Prostate gland (tissue), 2 donors: ENCODE results near the gene MCM3AP. TPM values are rescaled to one million over a fixed set of nuclear protein-coding genes. Genes with fewer than 3 reads are reported as not detected.

Source experiments
- DNase-seq: peaks from one replicate; pipeline ENCODE4 v3.0.0-alpha.2; 2019; ENCODE audit warnings: low spot score
- H3K27ac ChIP-seq, 2 donors: fragments of 200-600 bp; sonication (generic); 2 replicates each; pipeline ENCODE4 v1.5.1; 2017 to 2019
- H3K27me3 ChIP-seq: fragments of 200-600 bp; sonication (generic); replicated peaks from 2 replicates; pipeline ENCODE4 v1.5.1; 2019; ENCODE audit not compliant: insufficient read depth
- H3K36me3 ChIP-seq, 2 donors: fragments of 200-600 bp; sonication (generic); 1 replicate in 1 of 2; 2 replicates in 1 of 2; pipeline versions ENCODE4 v1.5.1 to v1.8.1; 2017 to 2019
- H3K4me1 ChIP-seq: fragments of 200-600 bp; sonication (generic); replicated peaks from 2 replicates; pipeline ENCODE4 v1.5.1; 2019
- H3K4me3 ChIP-seq, 2 donors: fragments of 200-600 bp; sonication (generic); 2 replicates each; pipeline ENCODE4 v1.5.1; 2017 to 2019
- H3K9me3 ChIP-seq: fragments of 200-600 bp; sonication (generic); 2 replicates; pipeline ENCODE4 v1.5.1; 2017
- POLR2A ChIP-seq: fragments of 450-650 bp; IDR thresholded peaks from one replicate; pipeline ENCODE4 v1.6.1; 2016; ENCODE audit warnings: antibody characterized with exemption, mild to moderate bottlenecking
- POLR2AphosphoS5 ChIP-seq: sonication (generic); formaldehyde crosslinking; IDR thresholded peaks from one replicate; pipeline ENCODE4 v1.6.1; 2017; ENCODE audit warnings: antibody characterized with exemption
- WGBS: methylation state at CpG from one replicate; pipeline ENCODE4 v1.1.5; 2018; 5-methylcytosine and 5-hydroxymethylcytosine counted together
- intact Hi-C: fragments of 100-400 bp; cut with DNase I; formaldehyde crosslinking; loops from one replicate; pipeline ENCODE4 v1.14.2; 2022
- total RNA-seq, 2 donors: library from RNA; depleted of rRNA; stranded (reverse); fragments of >200 nt; gene quantifications; one replicate each; pipeline ENCODE4 v1.1.0, GENCODE V29; 2016
- TF ChIP-seq, protein P1 (sequence below), 4 experiments: fragments of 200-600 bp in 2 of 4; fragments of 450-650 bp in 2 of 4; sonication (generic) in 2 of 4; IDR thresholded peaks; 1 replicate in 3 of 4; 2 replicates in 1 of 4; pipeline ENCODE4 v1.5.1; 2016 to 2019; ENCODE audit warnings: antibody characterized with exemption in 4 of 4, mild to moderate bottlenecking in 2 of 4, moderate library complexity in 2 of 4

The MCM3AP gene
- total RNA-seq, 2 donors from 2014 or later, result 107 to 120 TPM

DNA sequence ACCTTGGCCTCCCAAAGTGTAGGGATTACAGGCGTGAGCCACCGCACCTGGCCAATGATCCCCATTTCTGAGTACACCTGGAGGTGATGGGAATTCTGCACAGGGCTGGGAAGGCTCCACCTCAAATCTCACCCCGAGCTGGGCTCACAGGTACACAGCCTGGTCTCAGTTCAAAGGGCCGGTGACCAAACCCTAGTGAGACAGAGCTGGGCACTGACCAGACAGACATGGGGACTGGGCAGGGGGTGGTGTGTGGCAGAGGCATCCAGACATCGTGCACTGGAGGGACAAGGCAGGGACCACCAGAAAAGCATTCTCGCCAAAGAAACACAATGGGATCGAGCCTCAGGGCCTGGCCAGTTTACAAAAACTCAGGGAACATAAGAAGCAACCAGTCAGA lies 74.0 kb downstream of the MCM3AP start:
- Histone ChIP-seq H3K4me1 (no peaks in the 10 kb centered on the region), H3K27ac (no peak overlapping the region), H3K36me3 (peaks cover 0 to 12% of the 10 kb centered on the region in 2 donors), H3K4me3 (no peak overlapping the region), H3K27me3 (no peaks in the 10 kb centered on the region), H3K9me3 (no peaks in the 10 kb centered on the region)
- WGBS, result 90% methylated on average over 7 of the region's 7 CpGs
- TF ChIP-seq POLR2A (no peak), POLR2AphosphoS5 (no peak)
- TF ChIP-seq, protein P1, sequence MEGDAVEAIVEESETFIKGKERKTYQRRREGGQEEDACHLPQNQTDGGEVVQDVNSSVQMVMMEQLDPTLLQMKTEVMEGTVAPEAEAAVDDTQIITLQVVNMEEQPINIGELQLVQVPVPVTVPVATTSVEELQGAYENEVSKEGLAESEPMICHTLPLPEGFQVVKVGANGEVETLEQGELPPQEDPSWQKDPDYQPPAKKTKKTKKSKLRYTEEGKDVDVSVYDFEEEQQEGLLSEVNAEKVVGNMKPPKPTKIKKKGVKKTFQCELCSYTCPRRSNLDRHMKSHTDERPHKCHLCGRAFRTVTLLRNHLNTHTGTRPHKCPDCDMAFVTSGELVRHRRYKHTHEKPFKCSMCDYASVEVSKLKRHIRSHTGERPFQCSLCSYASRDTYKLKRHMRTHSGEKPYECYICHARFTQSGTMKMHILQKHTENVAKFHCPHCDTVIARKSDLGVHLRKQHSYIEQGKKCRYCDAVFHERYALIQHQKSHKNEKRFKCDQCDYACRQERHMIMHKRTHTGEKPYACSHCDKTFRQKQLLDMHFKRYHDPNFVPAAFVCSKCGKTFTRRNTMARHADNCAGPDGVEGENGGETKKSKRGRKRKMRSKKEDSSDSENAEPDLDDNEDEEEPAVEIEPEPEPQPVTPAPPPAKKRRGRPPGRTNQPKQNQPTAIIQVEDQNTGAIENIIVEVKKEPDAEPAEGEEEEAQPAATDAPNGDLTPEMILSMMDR (IDR thresholded peaks at IDR 0.05), result no peak
- no peak for DNase-seq
- intact Hi-C loops, result no loop called here

DNA sequence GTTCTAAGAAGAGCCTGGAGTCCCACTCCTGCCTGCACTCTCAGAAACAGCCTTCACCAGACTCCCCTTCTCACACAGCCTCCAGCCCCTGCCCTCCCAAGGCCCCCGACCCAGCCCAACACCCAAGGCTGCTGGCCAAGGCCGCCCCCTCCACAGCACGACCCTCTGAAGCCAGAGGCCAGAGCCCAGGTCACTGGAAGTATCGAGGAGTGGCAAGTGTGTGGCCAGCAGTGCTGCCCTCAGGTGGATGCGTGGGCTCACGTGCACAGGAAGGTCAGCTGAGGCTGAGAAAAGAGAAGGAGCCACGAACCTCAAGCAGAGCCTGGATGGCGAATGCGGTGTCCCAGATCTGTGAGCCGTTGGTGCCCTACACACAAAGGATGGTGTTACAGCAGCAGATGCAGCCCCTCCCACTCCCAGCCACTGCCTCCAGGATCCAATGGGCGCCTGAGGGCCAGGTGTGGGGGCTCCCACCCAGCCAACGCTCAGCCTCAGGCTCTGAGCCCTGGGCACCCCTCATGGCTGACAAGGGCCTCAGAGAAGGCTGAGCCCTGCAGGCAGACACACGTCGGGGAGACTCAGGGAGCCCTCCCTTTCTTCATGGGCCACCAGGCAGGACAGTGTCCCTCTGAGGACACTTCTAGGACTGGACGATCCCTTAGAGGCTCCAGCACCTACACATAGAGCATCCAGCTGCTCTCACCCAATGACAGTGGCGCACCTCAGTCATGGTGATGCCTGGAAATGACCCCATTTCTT lies 74.9 kb downstream of the MCM3AP start:
- Histone ChIP-seq H3K9me3 (no peaks in the 10 kb centered on the region), H3K27me3 (no peaks in the 10 kb centered on the region), H3K4me3 (no peak overlapping the region), H3K27ac (peak overlapping the region in 1 of 2 donors; percentile 41), H3K4me1 (no peaks in the 10 kb centered on the region), H3K36me3 (peaks cover 0 to 12% of the 10 kb centered on the region in 2 donors)
- no peak for DNase-seq
- 82% methylated on average over 16 of the region's 16 CpGs for WGBS
- TF ChIP-seq, protein P1 (IDR thresholded peaks at IDR 0.05), result no peak
- TF ChIP-seq POLR2A (no peak), POLR2AphosphoS5 (no peak)
- intact Hi-C loops, result no loop called here

DNA sequence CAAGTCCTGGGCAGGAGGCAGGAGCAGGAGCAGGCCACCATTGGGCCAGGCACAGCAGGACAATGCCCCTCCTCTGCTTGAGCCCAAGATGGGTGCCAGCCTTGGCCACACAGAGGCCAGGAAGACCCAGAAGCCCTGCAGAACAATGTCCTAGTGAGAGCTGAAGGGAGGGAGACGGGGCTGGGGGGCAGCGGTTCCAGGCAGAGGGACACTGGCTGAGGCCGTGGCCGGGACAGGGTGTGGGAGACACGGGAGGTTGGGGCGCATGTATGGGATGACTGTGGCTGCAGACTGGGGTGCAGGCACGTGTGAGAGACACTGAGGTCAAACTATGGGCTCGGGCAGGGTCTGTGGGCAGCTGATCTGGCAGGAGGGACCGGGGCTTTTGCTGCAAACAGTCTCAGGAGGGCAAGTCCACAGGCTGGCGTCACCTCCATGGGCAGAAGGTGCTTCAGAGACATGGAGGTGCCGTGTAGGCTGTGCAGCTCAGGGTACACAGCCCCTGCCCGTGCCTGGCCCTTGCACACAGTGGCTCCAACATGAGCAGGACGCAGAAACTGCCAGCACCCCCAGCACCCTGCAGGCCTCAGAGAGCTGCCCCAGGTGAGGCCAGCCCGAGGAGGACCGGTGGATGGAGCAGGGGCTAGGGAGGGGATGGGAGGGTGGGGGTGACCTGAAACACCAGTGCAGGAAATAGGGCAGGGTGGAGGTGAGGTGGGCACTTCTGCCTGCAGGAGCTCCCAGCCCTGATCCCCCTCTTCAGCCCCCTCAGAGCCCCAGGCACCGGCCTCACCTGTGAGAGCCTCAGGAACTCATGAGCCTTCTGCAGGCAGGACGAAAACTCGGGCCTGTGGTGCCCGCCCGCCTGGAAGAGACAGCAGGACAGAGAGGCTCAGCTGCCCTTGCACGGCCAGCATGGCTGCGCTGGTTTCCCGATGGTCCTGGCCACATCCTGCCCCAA lies 76.4 kb downstream of the MCM3AP start:
- Histone ChIP-seq H3K4me1 (no peaks in the 10 kb centered on the region), H3K27me3 (no peaks in the 10 kb centered on the region), H3K4me3 (no peak overlapping the region), H3K36me3 (peaks cover 0 to 17% of the 10 kb centered on the region in 2 donors), H3K9me3 (no peaks in the 10 kb centered on the region), H3K27ac (no peak overlapping the region)
- DNase-seq, result no peak
- intact Hi-C loops, result no loop called here
- 90% methylated on average over 23 of the region's 23 CpGs for WGBS
- TF ChIP-seq, protein P1 (IDR thresholded peaks at IDR 0.05), result no peak
- TF ChIP-seq POLR2AphosphoS5 (no peak), POLR2A (no peak)

DNA sequence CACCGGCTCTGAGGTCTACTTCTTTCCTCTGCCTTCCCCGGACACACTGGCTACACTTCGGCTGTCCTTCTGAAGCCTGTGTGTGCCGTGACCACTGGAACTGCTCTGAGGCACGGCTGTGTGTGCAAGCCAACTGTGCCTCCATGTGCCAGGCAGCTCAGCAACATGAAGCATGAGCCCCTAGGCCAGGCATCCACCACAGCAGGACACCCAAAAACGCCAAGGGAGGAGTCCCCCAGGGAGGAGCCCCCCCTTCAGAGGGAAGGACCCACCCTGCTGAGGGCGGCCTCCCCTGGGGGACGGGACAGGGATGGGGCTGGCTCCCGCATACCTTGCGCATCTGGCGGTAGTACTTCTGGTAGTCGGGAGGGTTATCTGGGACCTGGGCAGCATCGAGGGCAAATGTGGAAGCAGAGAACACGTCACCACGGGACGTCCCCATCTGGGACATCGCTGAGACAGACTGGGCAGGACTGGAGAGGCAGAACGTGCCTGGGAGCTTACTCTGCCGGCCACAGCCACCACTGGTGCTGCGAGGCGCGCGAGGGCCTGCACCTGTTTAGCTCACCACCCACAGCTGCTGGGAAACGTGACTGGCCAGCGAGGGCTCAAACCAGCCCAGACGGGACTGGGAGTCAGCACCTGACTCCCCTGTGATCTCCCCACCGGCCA lies 77.4 kb downstream of the MCM3AP start:
- Histone ChIP-seq H3K4me3 (no peak overlapping the region), H3K27ac (no peak overlapping the region), H3K36me3 (peaks cover 0 to 11% of the 10 kb centered on the region in 2 donors), H3K9me3 (no peaks in the 10 kb centered on the region), H3K27me3 (no peaks in the 10 kb centered on the region), H3K4me1 (no peaks in the 10 kb centered on the region)
- TF ChIP-seq POLR2A (no peak), POLR2AphosphoS5 (no peak)
- TF ChIP-seq, protein P1 (IDR thresholded peaks at IDR 0.05), result no peak
- WGBS, result 92% methylated on average over 22 of the region's 27 CpGs
- no peak for DNase-seq
- intact Hi-C loops, result no loop called here
